ENCODE data around the gene TENT5A. TPM values are rescaled to one million over a fixed set of nuclear protein-coding genes. Genes with fewer than 3 reads are reported as not detected.
A peak's percentile ranks its signal among the peaks of the same experiment; 100 is the strongest.
"Not testable (repeated sequence)": the region's sequence is repeated elsewhere in the genome, so short reads cannot be mapped to it uniquely, and the experiment has no call there.

TENT5A gene
- total RNA-seq, 1 donor from 2014 or later: 23.0 TPM

GRCh38 chr6:81781624-81782023, 29.1 kb upstream of the TENT5A start:
- TF ChIP-seq CTCF (conservative IDR thresholded peaks at IDR 0.05): no peak
- no peak for DNase-seq (ENCODE audit: extremely low spot score, unreplicated experiment)
- Mint-ChIP-seq H3K4me1 (ENCODE audit: unreplicated experiment) (peaks cover 11% of the 10 kb centered on the region), H3K4me3 (no peak overlapping the region), H3K9me3 (peaks cover 15% of the 10 kb centered on the region), H3K27me3 (no peaks in the 10 kb centered on the region), H3K36me3 (no peaks in the 10 kb centered on the region), H3K27ac (no peak overlapping the region)

- Mint-ChIP-seq H3K4me3 (no peak overlapping the region), H3K36me3 (no peaks in the 10 kb centered on the region), H3K4me1 (ENCODE audit: unreplicated experiment) (peaks cover 5% of the 10 kb centered on the region), H3K27me3 (no peaks in the 10 kb centered on the region), H3K9me3 (peaks cover 6% of the 10 kb centered on the region), H3K27ac (no peak overlapping the region)
- TF ChIP-seq CTCF (conservative IDR thresholded peaks at IDR 0.05): no peak
- no peak for DNase-seq (ENCODE audit: extremely low spot score, unreplicated experiment)
These were observed 25.2 kb upstream of the TENT5A start for GRCh38 chr6:81777586-81778268.

- H3K36me3 Mint-ChIP-seq; DNase-seq (ENCODE audit: extremely low spot score, unreplicated experiment); H3K27me3 Mint-ChIP-seq; H3K4me3 Mint-ChIP-seq; H3K4me1 Mint-ChIP-seq (ENCODE audit: unreplicated experiment); H3K9me3 Mint-ChIP-seq; H3K27ac Mint-ChIP-seq: not testable (repeated sequence)
These were observed 23.7 kb upstream of the TENT5A start for GRCh38 chr6:81776219-81776618.

- peak overlapping the region; percentile 17 for H3K4me3 Mint-ChIP-seq
- H3K27ac Mint-ChIP-seq: no peak overlapping the region
- H3K4me1 Mint-ChIP-seq (ENCODE audit: unreplicated experiment): peaks cover 20% of the 10 kb centered on the region
- no peak for TF ChIP-seq CTCF (conservative IDR thresholded peaks at IDR 0.05)
- no peaks in the 10 kb centered on the region for H3K36me3 Mint-ChIP-seq
- no peaks in the 10 kb centered on the region for H3K9me3 Mint-ChIP-seq
- H3K27me3 Mint-ChIP-seq: no peaks in the 10 kb centered on the region
- no peak for DNase-seq (ENCODE audit: extremely low spot score, unreplicated experiment)
These were observed 22.1 kb upstream of the TENT5A start for GRCh38 chr6:81774542-81774941.

GRCh38 chr6:81773887-81774286, 21.4 kb upstream of the TENT5A start:
- Mint-ChIP-seq H3K27me3 (no peaks in the 10 kb centered on the region), H3K4me3 (no peak overlapping the region), H3K36me3 (no peaks in the 10 kb centered on the region), H3K27ac (no peak overlapping the region), H3K4me1 (ENCODE audit: unreplicated experiment) (peaks cover 23% of the 10 kb centered on the region), H3K9me3 (no peaks in the 10 kb centered on the region)
- TF ChIP-seq CTCF (conservative IDR thresholded peaks at IDR 0.05): no peak
- DNase-seq (ENCODE audit: extremely low spot score, unreplicated experiment): no peak

GRCh38 chr6:81772741-81773140, 20.3 kb upstream of the TENT5A start:
- no peak for TF ChIP-seq CTCF (conservative IDR thresholded peaks at IDR 0.05)
- Mint-ChIP-seq H3K4me1 (ENCODE audit: unreplicated experiment) (peaks cover 24% of the 10 kb centered on the region), H3K4me3 (no peak overlapping the region), H3K27ac (peak overlapping the region; percentile 59), H3K36me3 (no peaks in the 10 kb centered on the region), H3K27me3 (no peaks in the 10 kb centered on the region), H3K9me3 (no peaks in the 10 kb centered on the region)
- no peak for DNase-seq (ENCODE audit: extremely low spot score, unreplicated experiment)

Data from type B pancreatic cell (in vitro differentiated cells).